HepG2 (cell line): ENCODE measurements around the gene HSD11B1L. TPM values are rescaled to one million over a fixed set of nuclear protein-coding genes. Genes with fewer than 3 reads are reported as not detected.

Experiments
- CENPT ChIP-seq: sonication (generic); formaldehyde crosslinking; IDR thresholded peaks from 2 replicates; pipeline ENCODE4 v1.8.0; 2022; ENCODE audit warnings: low read depth, mild to moderate bottlenecking, moderate library complexity, missing genetic modification reagents
- FOXC1 ChIP-seq: sonication (generic); formaldehyde crosslinking; IDR thresholded peaks from 2 replicates; pipeline ENCODE4 v1.8.0; 2022; ENCODE audit warnings: mild to moderate bottlenecking, missing genetic modification reagents, borderline replicate concordance
- JDP2 ChIP-seq: sonication (generic); formaldehyde crosslinking; IDR thresholded peaks from 2 replicates; pipeline ENCODE4 v1.8.1; 2022; ENCODE audit warnings: missing genetic modification reagents, borderline replicate concordance
- KDM2A ChIP-seq: sonication (generic); formaldehyde crosslinking; IDR thresholded peaks from 2 replicates; pipeline ENCODE4 v1.4.0; 2020; ENCODE audit warnings: low read depth, missing genetic modification reagents, borderline replicate concordance
- MAZ ChIP-seq, 2 experiments: sonication (generic) in 1 of 2; formaldehyde crosslinking in 1 of 2; IDR thresholded peaks; 2 replicates each; pipeline versions ENCODE4 v1.5.0 to v1.6.1; 2012 to 2020; ENCODE audit warnings: low read depth in 2 of 2, mild to moderate bottlenecking in 2 of 2, borderline replicate concordance in 1 of 2, improper control_type of control experiment in 1 of 2, low read length in 1 of 2, missing genetic modification reagents in 1 of 2, moderate library complexity in 1 of 2
- MED8 ChIP-seq: sonication (generic); formaldehyde crosslinking; IDR thresholded peaks from 2 replicates; pipeline ENCODE4 v1.8.1; 2023; ENCODE audit warnings: mild to moderate bottlenecking, missing genetic modification reagents; ENCODE audit not compliant: insufficient replicate concordance
- NR2C2 ChIP-seq: sonication (generic); formaldehyde crosslinking; IDR thresholded peaks from 2 replicates; pipeline ENCODE4 v1.4.0; 2020; ENCODE audit warnings: missing genetic modification reagents, mild to moderate bottlenecking, moderate library complexity, borderline replicate concordance
- SIX4 ChIP-seq: sonication (generic); formaldehyde crosslinking; IDR thresholded peaks from 2 replicates; pipeline ENCODE4 v1.4.0; 2020; ENCODE audit warnings: missing genetic modification reagents
- ZNF142 ChIP-seq: sonication (generic); formaldehyde crosslinking; IDR thresholded peaks from 2 replicates; pipeline ENCODE4 v1.4.0; 2020; ENCODE audit warnings: missing genetic modification reagents
- ZNF251 ChIP-seq: sonication (generic); formaldehyde crosslinking; IDR thresholded peaks from 2 replicates; pipeline ENCODE4 v1.9.0; 2021; ENCODE audit warnings: mild to moderate bottlenecking, missing genetic modification reagents
- ZNF547 ChIP-seq: sonication (generic); formaldehyde crosslinking; IDR thresholded peaks from 2 replicates; pipeline ENCODE4 v1.5.1; 2020; ENCODE audit warnings: mild to moderate bottlenecking, missing genetic modification reagents
- ZNF605 ChIP-seq: sonication (generic); formaldehyde crosslinking; IDR thresholded peaks from 2 replicates; pipeline ENCODE4 v1.8.0; 2022; ENCODE audit warnings: mild to moderate bottlenecking, missing genetic modification reagents
- ZNF607 ChIP-seq: sonication (generic); formaldehyde crosslinking; IDR thresholded peaks from 2 replicates; pipeline ENCODE4 v1.5.1; 2020; ENCODE audit warnings: missing genetic modification reagents, mild to moderate bottlenecking, borderline replicate concordance
- ZNF746 ChIP-seq: sonication (generic); formaldehyde crosslinking; IDR thresholded peaks from 2 replicates; pipeline ENCODE4 v1.8.0; 2022; ENCODE audit warnings: mild to moderate bottlenecking, missing genetic modification reagents
- polyA plus RNA-seq, 8 experiments: library from polyadenylated mRNA; depleted of rRNA in 3 of 8; stranded (reverse) in 7 of 8; unstranded in 1 of 8; fragments of >200 nt; fragmentation: Illumina TruSeq in 4 of 8; extraction: Trizol in 4 of 8; gene quantifications; 2 replicates each; pipeline versions ENCODE4 v1.2.1 to v1.2.3, GENCODE V29; 2011 to 2016; ENCODE audit warnings: low read depth in 4 of 8, missing spikeins in 1 of 8, mixed read lengths in 1 of 8; ENCODE audit not compliant: insufficient read depth in 1 of 8
- total RNA-seq, 5 experiments: library from RNA; depleted of rRNA; stranded (reverse); fragments of >200 nt; fragmentation: Illumina TruSeq; extraction: Trizol; gene quantifications; 2 replicates each; pipeline ENCODE4 v1.2.3, GENCODE V29; 2016; ENCODE audit warnings: low read depth in 1 of 5
- TF ChIP-seq, protein P1 (sequence below): sonication (generic); formaldehyde crosslinking; IDR thresholded peaks from 2 replicates; pipeline ENCODE4 v1.4.0; 2020; ENCODE audit warnings: missing genetic modification reagents
- TF ChIP-seq, protein P2 (sequence below): IDR thresholded peaks from 2 replicates; pipeline ENCODE4 v1.6.1; 2016

Gene HSD11B1L
- total and polyA plus RNA-seq, 2 of the 13 experiments (the other 11 are each of a cell fraction or from before 2014, with no cell fraction given) = 2.8 to 3.9 TPM

GRCh38 chr19:5719961-5720790 is 39.3 kb downstream of the HSD11B1L start, which contains the start of the genes CATSPERD and LONP1 (continued):
- TF ChIP-seq ZNF607 (CRISPR knock-in tag) (peak; percentile 69; the same call in 1 of the 2 replicates), ZNF746 (CRISPR knock-in tag) (peak; percentile 62; the same call in 1 of the 2 replicates), SIX4 (CRISPR knock-in tag) (peak; percentile 71), ZNF142 (peak; percentile 80), MAZ (IDR thresholded peaks at IDR 0.05; ENCODE audit: borderline replicate concordance, low read depth, low read length) (peak; percentile 69; the same call in 1 of the 2 replicates), MAZ (CRISPR knock-in tag; IDR thresholded peaks at IDR 0.05; ENCODE audit: low read depth) (peak; percentile 64; the same call in 1 of the 2 replicates), CENPT (CRISPR knock-in tag) (0 out of 2 replicates have a peak, but pooled peaks have one; percentile 45), ZNF547 (CRISPR knock-in tag) (peak; percentile 92), ZNF251 (no peak), ZNF605 (CRISPR knock-in tag) (peak; percentile 98), MED8 (CRISPR knock-in tag) (peak; percentile 60), FOXC1 (CRISPR knock-in tag) (peak; percentile 86; the same call in 1 of the 2 replicates), JDP2 (CRISPR knock-in tag) (no peak), KDM2A (CRISPR knock-in tag) (peak; percentile 95), NR2C2 (CRISPR knock-in tag) (peak; percentile 73)
- TF ChIP-seq, protein P1, sequence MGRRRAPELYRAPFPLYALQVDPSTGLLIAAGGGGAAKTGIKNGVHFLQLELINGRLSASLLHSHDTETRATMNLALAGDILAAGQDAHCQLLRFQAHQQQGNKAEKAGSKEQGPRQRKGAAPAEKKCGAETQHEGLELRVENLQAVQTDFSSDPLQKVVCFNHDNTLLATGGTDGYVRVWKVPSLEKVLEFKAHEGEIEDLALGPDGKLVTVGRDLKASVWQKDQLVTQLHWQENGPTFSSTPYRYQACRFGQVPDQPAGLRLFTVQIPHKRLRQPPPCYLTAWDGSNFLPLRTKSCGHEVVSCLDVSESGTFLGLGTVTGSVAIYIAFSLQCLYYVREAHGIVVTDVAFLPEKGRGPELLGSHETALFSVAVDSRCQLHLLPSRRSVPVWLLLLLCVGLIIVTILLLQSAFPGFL (CRISPR knock-in tag) = no peak
- TF ChIP-seq, protein P2, sequence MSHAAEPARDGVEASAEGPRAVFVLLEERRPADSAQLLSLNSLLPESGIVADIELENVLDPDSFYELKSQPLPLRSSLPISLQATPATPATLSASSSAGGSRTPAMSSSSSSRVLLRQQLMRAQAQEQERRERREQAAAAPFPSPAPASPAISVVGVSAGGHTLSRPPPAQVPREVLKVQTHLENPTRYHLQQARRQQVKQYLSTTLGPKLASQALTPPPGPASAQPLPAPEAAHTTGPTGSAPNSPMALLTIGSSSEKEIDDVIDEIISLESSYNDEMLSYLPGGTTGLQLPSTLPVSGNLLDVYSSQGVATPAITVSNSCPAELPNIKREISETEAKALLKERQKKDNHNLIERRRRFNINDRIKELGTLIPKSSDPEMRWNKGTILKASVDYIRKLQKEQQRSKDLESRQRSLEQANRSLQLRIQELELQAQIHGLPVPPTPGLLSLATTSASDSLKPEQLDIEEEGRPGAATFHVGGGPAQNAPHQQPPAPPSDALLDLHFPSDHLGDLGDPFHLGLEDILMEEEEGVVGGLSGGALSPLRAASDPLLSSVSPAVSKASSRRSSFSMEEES (CRISPR knock-in tag) = peak; percentile 100
